HepG2 (cell line): ENCODE measurements around the gene SLC34A3. TPM values are rescaled to one million over a fixed set of nuclear protein-coding genes. Genes with fewer than 3 reads are reported as not detected.

Experiments used
- ASH2L ChIP-seq: fragments of 300-600, 200-600 bp; sonication (generic); IDR thresholded peaks from 2 replicates; pipeline ENCODE4 v1.7.0; 2017; ENCODE audit warnings: low read depth, mild to moderate bottlenecking, moderate library complexity, mixed read lengths, low read length; ENCODE audit not compliant: insufficient read length
- CCAR2 ChIP-seq: fragments of 200-400 bp; formaldehyde crosslinking; optimal IDR thresholded peaks from 2 replicates; pipeline ENCODE3; 2018; ENCODE audit warnings: low read depth, mild to moderate bottlenecking, low read length, moderate library complexity
- DMAP1 ChIP-seq: IDR thresholded peaks from 2 replicates; pipeline ENCODE4 v1.6.1; 2016
- IRF9 ChIP-seq: sonication (generic); formaldehyde crosslinking; IDR thresholded peaks from 2 replicates; pipeline ENCODE4 v1.8.0; 2022; ENCODE audit warnings: missing genetic modification reagents, mild to moderate bottlenecking, borderline replicate concordance
- NFATC3 ChIP-seq: sonication (generic); formaldehyde crosslinking; IDR thresholded peaks from 2 replicates; pipeline ENCODE4 v1.5.1; 2020; ENCODE audit warnings: mild to moderate bottlenecking, missing genetic modification reagents
- NFIC ChIP-seq: IDR thresholded peaks from 2 replicates; pipeline ENCODE4 v1.6.1; 2012; ENCODE audit warnings: mild to moderate bottlenecking, low read length, inconsistent platforms
- PITX1 ChIP-seq: sonication (generic); formaldehyde crosslinking; IDR thresholded peaks from 2 replicates; pipeline ENCODE4 v1.5.1; 2020; ENCODE audit warnings: mild to moderate bottlenecking, missing genetic modification reagents
- STAT6 ChIP-seq: sonication (generic); formaldehyde crosslinking; IDR thresholded peaks from 2 replicates; pipeline ENCODE4 v1.4.0; 2020; ENCODE audit warnings: missing genetic modification reagents, mild to moderate bottlenecking, borderline replicate concordance
- TBL1XR1 ChIP-seq: fragments of 150-350 bp; IDR thresholded peaks from 2 replicates; pipeline ENCODE4 v1.6.1; 2014; ENCODE audit warnings: borderline replicate concordance, low read length; ENCODE audit not compliant: partially characterized antibody
- U2AF2 ChIP-seq: fragments of 200-400 bp; formaldehyde crosslinking; IDR thresholded peaks from 2 replicates; pipeline ENCODE4 v1.6.1; 2017; ENCODE audit warnings: low read depth, mild to moderate bottlenecking, low read length
- ZBTB7A ChIP-seq: sonication (generic); formaldehyde crosslinking; IDR thresholded peaks from 2 replicates; pipeline ENCODE4 v1.8.0; 2022; ENCODE audit warnings: mild to moderate bottlenecking, missing genetic modification reagents
- ZFP36L1 ChIP-seq: sonication (generic); formaldehyde crosslinking; IDR thresholded peaks from 2 replicates; pipeline ENCODE4 v1.8.0; 2022; ENCODE audit warnings: mild to moderate bottlenecking, missing genetic modification reagents, moderate library complexity
- ZNF10 ChIP-seq: sonication (generic); formaldehyde crosslinking; IDR thresholded peaks from 2 replicates; pipeline ENCODE4 v1.4.0; 2020; ENCODE audit warnings: mild to moderate bottlenecking, low read depth, missing genetic modification reagents, borderline replicate concordance
- ZNF124 ChIP-seq: sonication (generic); formaldehyde crosslinking; IDR thresholded peaks from 2 replicates; pipeline ENCODE4 v1.4.0; 2020; ENCODE audit warnings: missing genetic modification reagents
- ZNF407 ChIP-seq: sonication (generic); formaldehyde crosslinking; IDR thresholded peaks from one replicate; pipeline ENCODE4 v1.5.1; 2020; ENCODE audit warnings: mild to moderate bottlenecking, missing genetic modification reagents; ENCODE audit errors: not compliant biosample characterization
- ZNF563 ChIP-seq: sonication (generic); formaldehyde crosslinking; IDR thresholded peaks from 2 replicates; pipeline ENCODE4 v1.8.0; 2022; ENCODE audit warnings: mild to moderate bottlenecking, moderate library complexity, missing genetic modification reagents
- ZNF709 ChIP-seq: sonication (generic); formaldehyde crosslinking; IDR thresholded peaks from 2 replicates; pipeline ENCODE4 v1.5.0; 2020; ENCODE audit warnings: mild to moderate bottlenecking, missing genetic modification reagents
- polyA plus RNA-seq, 8 experiments: library from polyadenylated mRNA; depleted of rRNA in 3 of 8; stranded (reverse) in 7 of 8; unstranded in 1 of 8; fragments of >200 nt; fragmentation: Illumina TruSeq in 4 of 8; extraction: Trizol in 4 of 8; gene quantifications; 2 replicates each; pipeline versions ENCODE4 v1.2.1 to v1.2.3, GENCODE V29; 2011 to 2016; ENCODE audit warnings: low read depth in 4 of 8, missing spikeins in 1 of 8, mixed read lengths in 1 of 8; ENCODE audit not compliant: insufficient read depth in 1 of 8
- total RNA-seq, 5 experiments: library from RNA; depleted of rRNA; stranded (reverse); fragments of >200 nt; fragmentation: Illumina TruSeq; extraction: Trizol; gene quantifications; 2 replicates each; pipeline ENCODE4 v1.2.3, GENCODE V29; 2016; ENCODE audit warnings: low read depth in 1 of 5

SLC34A3 gene
- total and polyA plus RNA-seq, 2 of the 13 experiments (the other 11 are each of a cell fraction or from before 2014, with no cell fraction given), result 0.07 to 1.0 TPM

GRCh38 chr9:137222190-137223077 lies 8.3 kb upstream of the SLC34A3 start, which contains the start of gene RNF208 (continued):
- TF ChIP-seq ZNF407 (CRISPR knock-in tag), result no peak
- TF ChIP-seq STAT6 (CRISPR knock-in tag), result no peak
- TF ChIP-seq ZNF10 (CRISPR knock-in tag), result no peak
- no peak for TF ChIP-seq ZNF124
- no peak for TF ChIP-seq DMAP1 (CRISPR knock-in tag)
- no peak for TF ChIP-seq ZFP36L1 (CRISPR knock-in tag)
- TF ChIP-seq ZBTB7A (CRISPR knock-in tag), result 0 out of 2 replicates have a peak, but pooled peaks have one; percentile 28
- peak; percentile 62; the same call in 1 of the 2 replicates for TF ChIP-seq ZNF563 (CRISPR knock-in tag)
- no peak for TF ChIP-seq CCAR2
- TF ChIP-seq NFATC3 (CRISPR knock-in tag), result no peak
- no peak for TF ChIP-seq IRF9 (CRISPR knock-in tag)
- TF ChIP-seq PITX1 (CRISPR knock-in tag), result no peak
- TF ChIP-seq TBL1XR1, result no peak
- no peak for TF ChIP-seq ASH2L
- peak; percentile 24; the same call in 1 of the 2 replicates for TF ChIP-seq ZNF709 (CRISPR knock-in tag)
- no peak for TF ChIP-seq NFIC
- no peak for TF ChIP-seq U2AF2
